H1 (cell line): Measurements from ENCODE around the gene MYH10. TPM values are rescaled to one million over a fixed set of nuclear protein-coding genes. Genes with fewer than 3 reads are reported as not detected.

Source experiments
- BCL11A ChIP-seq, 2 experiments: IDR thresholded peaks; one replicate each; pipeline ENCODE4 v1.6.1; 2011; ENCODE audit warnings: low read depth in 2 of 2, low read length in 2 of 2, mild to moderate bottlenecking in 2 of 2
- BRCA1 ChIP-seq: IDR thresholded peaks from 2 replicates; pipeline ENCODE4 v1.6.1; 2012; ENCODE audit warnings: low read depth, low read length, improper control_type of control experiment
- CBX8 ChIP-seq: fragments of 300-800, 300-1000 bp; sonication (generic); IDR thresholded peaks from 2 replicates; pipeline ENCODE4 v1.7.1; 2016; ENCODE audit warnings: low read depth, low read length, borderline replicate concordance
- CHD1 ChIP-seq: IDR thresholded peaks from 2 replicates; pipeline ENCODE4 v1.6.1; 2012; ENCODE audit warnings: low read depth, low read length, improper control_type of control experiment
- YY1 ChIP-seq: IDR thresholded peaks from 2 replicates; pipeline ENCODE4 v1.6.1; 2011; ENCODE audit warnings: low read depth, mild to moderate bottlenecking, low read length
- ZNF274 ChIP-seq: IDR thresholded peaks from 2 replicates; pipeline ENCODE4 v1.7.0; 2012; ENCODE audit warnings: low read length, borderline replicate concordance; ENCODE audit errors: extremely low read depth
- polyA plus RNA-seq, 7 experiments: library from polyadenylated mRNA; depleted of rRNA in 3 of 7; stranded (reverse) in 5 of 7; unstranded in 2 of 7; fragments of >200 nt in 5 of 7; fragments of 200-250 nt in 2 of 7; gene quantifications; 1 replicate in 5 of 7; 2 replicates in 1 of 7; 4 replicates in 1 of 7; pipeline versions ENCODE4 v1.2.1 to v1.2.3, GENCODE V29; 2011 to 2013; ENCODE audit warnings: missing spikeins in 2 of 7, mixed read lengths in 2 of 7
- total RNA-seq: library from RNA; stranded (reverse); fragmentation: NEBNext Ultra II Directional; extraction: Animal tissue kit (Norgen Biotek cat#: 25700); gene quantifications from 2 replicates; pipeline ENCODE4 v1.2.1, GENCODE V29; 2021
- TF ChIP-seq, protein P1 (sequence below): fragments of 300-600 bp; sonication (generic); IDR thresholded peaks from 2 replicates; pipeline ENCODE4 v1.7.1; 2012; ENCODE audit warnings: low read length, moderate library complexity, mild to moderate bottlenecking, inconsistent platforms; ENCODE audit not compliant: insufficient replicate concordance
- TF ChIP-seq, protein P2 (sequence below): IDR thresholded peaks from 2 replicates; pipeline ENCODE4 v1.6.1; 2012; ENCODE audit warnings: inconsistent platforms
- TF ChIP-seq, protein P3 (sequence below): IDR thresholded peaks from 2 replicates; pipeline ENCODE4 v1.6.1; 2011; ENCODE audit warnings: low read length, improper control_type of control experiment

MYH10 gene
- total and polyA plus RNA-seq, 2 of the 8 experiments (the other 6 are each of a cell fraction or from before 2014, with no cell fraction given), result 64.1 to 289 TPM

DNA sequence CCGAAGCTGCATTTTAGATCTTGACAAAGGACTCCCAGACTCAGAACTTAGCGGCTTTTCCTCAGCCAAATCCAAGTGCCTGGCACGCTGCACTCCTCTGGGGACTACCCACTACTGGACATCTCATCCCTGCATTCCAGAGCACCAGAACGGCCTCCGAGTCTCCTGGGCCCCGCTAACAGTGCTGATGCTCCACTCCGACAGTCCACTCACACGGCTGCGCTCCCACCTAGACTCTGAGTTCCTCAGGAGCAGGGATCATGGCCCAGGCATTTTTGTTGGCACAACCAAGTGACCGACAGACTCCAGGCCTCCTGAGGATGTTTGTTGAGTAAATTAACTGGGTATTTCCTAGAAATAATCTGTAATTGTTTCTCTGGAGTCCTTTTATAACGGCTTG is 115.7 kb downstream of the MYH10 start (continued):
- TF ChIP-seq, protein P1, sequence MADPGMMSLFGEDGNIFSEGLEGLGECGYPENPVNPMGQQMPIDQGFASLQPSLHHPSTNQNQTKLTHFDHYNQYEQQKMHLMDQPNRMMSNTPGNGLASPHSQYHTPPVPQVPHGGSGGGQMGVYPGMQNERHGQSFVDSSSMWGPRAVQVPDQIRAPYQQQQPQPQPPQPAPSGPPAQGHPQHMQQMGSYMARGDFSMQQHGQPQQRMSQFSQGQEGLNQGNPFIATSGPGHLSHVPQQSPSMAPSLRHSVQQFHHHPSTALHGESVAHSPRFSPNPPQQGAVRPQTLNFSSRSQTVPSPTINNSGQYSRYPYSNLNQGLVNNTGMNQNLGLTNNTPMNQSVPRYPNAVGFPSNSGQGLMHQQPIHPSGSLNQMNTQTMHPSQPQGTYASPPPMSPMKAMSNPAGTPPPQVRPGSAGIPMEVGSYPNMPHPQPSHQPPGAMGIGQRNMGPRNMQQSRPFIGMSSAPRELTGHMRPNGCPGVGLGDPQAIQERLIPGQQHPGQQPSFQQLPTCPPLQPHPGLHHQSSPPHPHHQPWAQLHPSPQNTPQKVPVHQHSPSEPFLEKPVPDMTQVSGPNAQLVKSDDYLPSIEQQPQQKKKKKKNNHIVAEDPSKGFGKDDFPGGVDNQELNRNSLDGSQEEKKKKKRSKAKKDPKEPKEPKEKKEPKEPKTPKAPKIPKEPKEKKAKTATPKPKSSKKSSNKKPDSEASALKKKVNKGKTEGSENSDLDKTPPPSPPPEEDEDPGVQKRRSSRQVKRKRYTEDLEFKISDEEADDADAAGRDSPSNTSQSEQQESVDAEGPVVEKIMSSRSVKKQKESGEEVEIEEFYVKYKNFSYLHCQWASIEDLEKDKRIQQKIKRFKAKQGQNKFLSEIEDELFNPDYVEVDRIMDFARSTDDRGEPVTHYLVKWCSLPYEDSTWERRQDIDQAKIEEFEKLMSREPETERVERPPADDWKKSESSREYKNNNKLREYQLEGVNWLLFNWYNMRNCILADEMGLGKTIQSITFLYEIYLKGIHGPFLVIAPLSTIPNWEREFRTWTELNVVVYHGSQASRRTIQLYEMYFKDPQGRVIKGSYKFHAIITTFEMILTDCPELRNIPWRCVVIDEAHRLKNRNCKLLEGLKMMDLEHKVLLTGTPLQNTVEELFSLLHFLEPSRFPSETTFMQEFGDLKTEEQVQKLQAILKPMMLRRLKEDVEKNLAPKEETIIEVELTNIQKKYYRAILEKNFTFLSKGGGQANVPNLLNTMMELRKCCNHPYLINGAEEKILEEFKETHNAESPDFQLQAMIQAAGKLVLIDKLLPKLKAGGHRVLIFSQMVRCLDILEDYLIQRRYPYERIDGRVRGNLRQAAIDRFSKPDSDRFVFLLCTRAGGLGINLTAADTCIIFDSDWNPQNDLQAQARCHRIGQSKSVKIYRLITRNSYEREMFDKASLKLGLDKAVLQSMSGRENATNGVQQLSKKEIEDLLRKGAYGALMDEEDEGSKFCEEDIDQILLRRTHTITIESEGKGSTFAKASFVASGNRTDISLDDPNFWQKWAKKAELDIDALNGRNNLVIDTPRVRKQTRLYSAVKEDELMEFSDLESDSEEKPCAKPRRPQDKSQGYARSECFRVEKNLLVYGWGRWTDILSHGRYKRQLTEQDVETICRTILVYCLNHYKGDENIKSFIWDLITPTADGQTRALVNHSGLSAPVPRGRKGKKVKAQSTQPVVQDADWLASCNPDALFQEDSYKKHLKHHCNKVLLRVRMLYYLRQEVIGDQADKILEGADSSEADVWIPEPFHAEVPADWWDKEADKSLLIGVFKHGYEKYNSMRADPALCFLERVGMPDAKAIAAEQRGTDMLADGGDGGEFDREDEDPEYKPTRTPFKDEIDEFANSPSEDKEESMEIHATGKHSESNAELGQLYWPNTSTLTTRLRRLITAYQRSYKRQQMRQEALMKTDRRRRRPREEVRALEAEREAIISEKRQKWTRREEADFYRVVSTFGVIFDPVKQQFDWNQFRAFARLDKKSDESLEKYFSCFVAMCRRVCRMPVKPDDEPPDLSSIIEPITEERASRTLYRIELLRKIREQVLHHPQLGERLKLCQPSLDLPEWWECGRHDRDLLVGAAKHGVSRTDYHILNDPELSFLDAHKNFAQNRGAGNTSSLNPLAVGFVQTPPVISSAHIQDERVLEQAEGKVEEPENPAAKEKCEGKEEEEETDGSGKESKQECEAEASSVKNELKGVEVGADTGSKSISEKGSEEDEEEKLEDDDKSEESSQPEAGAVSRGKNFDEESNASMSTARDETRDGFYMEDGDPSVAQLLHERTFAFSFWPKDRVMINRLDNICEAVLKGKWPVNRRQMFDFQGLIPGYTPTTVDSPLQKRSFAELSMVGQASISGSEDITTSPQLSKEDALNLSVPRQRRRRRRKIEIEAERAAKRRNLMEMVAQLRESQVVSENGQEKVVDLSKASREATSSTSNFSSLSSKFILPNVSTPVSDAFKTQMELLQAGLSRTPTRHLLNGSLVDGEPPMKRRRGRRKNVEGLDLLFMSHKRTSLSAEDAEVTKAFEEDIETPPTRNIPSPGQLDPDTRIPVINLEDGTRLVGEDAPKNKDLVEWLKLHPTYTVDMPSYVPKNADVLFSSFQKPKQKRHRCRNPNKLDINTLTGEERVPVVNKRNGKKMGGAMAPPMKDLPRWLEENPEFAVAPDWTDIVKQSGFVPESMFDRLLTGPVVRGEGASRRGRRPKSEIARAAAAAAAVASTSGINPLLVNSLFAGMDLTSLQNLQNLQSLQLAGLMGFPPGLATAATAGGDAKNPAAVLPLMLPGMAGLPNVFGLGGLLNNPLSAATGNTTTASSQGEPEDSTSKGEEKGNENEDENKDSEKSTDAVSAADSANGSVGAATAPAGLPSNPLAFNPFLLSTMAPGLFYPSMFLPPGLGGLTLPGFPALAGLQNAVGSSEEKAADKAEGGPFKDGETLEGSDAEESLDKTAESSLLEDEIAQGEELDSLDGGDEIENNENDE, result no peak
- no peak for TF ChIP-seq ZNF274
- no peak for TF ChIP-seq YY1
- no peak for TF ChIP-seq BRCA1
- TF ChIP-seq BCL11A (IDR thresholded peaks at IDR 0.05; ENCODE audit: low read depth in 2 of 2, low read length in 2 of 2), result no peak
- no peak for TF ChIP-seq CBX8
- TF ChIP-seq, protein P2, sequence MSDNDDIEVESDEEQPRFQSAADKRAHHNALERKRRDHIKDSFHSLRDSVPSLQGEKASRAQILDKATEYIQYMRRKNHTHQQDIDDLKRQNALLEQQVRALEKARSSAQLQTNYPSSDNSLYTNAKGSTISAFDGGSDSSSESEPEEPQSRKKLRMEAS, result no peak
- TF ChIP-seq, protein P3, sequence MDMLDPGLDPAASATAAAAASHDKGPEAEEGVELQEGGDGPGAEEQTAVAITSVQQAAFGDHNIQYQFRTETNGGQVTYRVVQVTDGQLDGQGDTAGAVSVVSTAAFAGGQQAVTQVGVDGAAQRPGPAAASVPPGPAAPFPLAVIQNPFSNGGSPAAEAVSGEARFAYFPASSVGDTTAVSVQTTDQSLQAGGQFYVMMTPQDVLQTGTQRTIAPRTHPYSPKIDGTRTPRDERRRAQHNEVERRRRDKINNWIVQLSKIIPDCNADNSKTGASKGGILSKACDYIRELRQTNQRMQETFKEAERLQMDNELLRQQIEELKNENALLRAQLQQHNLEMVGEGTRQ, result no peak
- TF ChIP-seq CHD1, result no peak
- TF ChIP-seq, all 59 proteins: peak for 0
